Breast epithelium (tissue), 4 donors: Measurements from ENCODE around the gene GPR162. TPM values are rescaled to one million over a fixed set of nuclear protein-coding genes. Genes with fewer than 3 reads are reported as not detected.

ENCODE experiments used
- DNase-seq, 2 donors: peaks; one replicate each; pipeline ENCODE4 v3.0.0-alpha.2; 2019; ENCODE audit warnings: low spot score in 2 of 2
- H3K27ac ChIP-seq, 2 donors: fragments of 200-600 bp; sonication (generic) in 1 of 2; one replicate each; pipeline ENCODE4 v1.5.1; 2016 to 2019; ENCODE audit warnings: mild to moderate bottlenecking in 1 of 2
- H3K27me3 ChIP-seq, 2 donors: fragments of 200-600 bp; sonication (generic) in 1 of 2; one replicate each; pipeline versions ENCODE4 v1.5.1 to v1.6.0; 2017 to 2019; ENCODE audit warnings: control low read depth in 1 of 2, mild to moderate bottlenecking in 1 of 2
- H3K36me3 ChIP-seq: fragments of 200-600 bp; one replicate; pipeline ENCODE4 v1.5.1; 2019
- H3K4me1 ChIP-seq, 2 donors: fragments of 200-600 bp; sonication (generic); one replicate each; pipeline ENCODE4 v1.5.1; 2016 to 2019; ENCODE audit warnings: control low read depth in 1 of 2
- H3K4me3 ChIP-seq, 3 donors: fragments of 200-600 bp; sonication (generic); 1 replicate in 2 of 3; 2 replicates in 1 of 3; pipeline ENCODE4 v1.5.1; 2016 to 2019; ENCODE audit warnings: mild to moderate bottlenecking in 3 of 3, moderate library complexity in 2 of 3
- H3K9me3 ChIP-seq, 2 donors: fragments of 200-600 bp; sonication (generic) in 1 of 2; one replicate each; pipeline ENCODE4 v1.5.1; 2016 to 2019; ENCODE audit warnings: control low read depth in 1 of 2
- CTCF ChIP-seq, 3 donors: fragments of 450-650 bp; IDR thresholded peaks; one replicate each; pipeline ENCODE4 v1.5.1; 2016 to 2017; ENCODE audit warnings: antibody characterized with exemption in 3 of 3, mild to moderate bottlenecking in 3 of 3, moderate library complexity in 3 of 3
- POLR2A ChIP-seq: fragments of 450-650 bp; IDR thresholded peaks from one replicate; pipeline ENCODE4 v1.6.1; 2016; ENCODE audit warnings: antibody characterized with exemption, mild to moderate bottlenecking, moderate library complexity
- POLR2AphosphoS5 ChIP-seq, 3 donors: sonication (generic); formaldehyde crosslinking; IDR thresholded peaks; one replicate each; pipeline ENCODE4 v1.6.1; 2017; ENCODE audit warnings: antibody characterized with exemption in 3 of 3
- intact Hi-C: fragments of 100-400 bp; cut with DNase I; formaldehyde crosslinking; loops from one replicate; pipeline ENCODE4 v1.15.1; 2023; ENCODE audit warnings: low total_unique reads
- total RNA-seq, 3 donors: library from RNA; depleted of rRNA; stranded (reverse); fragments of >200 nt; gene quantifications; one replicate each; pipeline ENCODE4 v1.1.0, GENCODE V29; 2016

GPR162 gene
- total RNA-seq, 3 donors from 2014 or later: 2.6 to 4.2 (median 4.1) TPM

- Histone ChIP-seq H3K27me3 (no peaks in the 10 kb centered on the region), H3K36me3 (no peaks in the 10 kb centered on the region), H3K27ac (no peak overlapping the region), H3K4me1 (no peaks in the 10 kb centered on the region), H3K4me3 (no peak overlapping the region), H3K9me3 (no peaks in the 10 kb centered on the region)
- intact Hi-C loops: no loop called here
- no peak for TF ChIP-seq POLR2AphosphoS5 (IDR thresholded peaks at IDR 0.05)
- no peak for TF ChIP-seq POLR2A
- no peak for TF ChIP-seq CTCF (IDR thresholded peaks at IDR 0.05)
- DNase-seq: no peak
Measured at GRCh38 chr12:6834873-6835272, 13.3 kb downstream of the GPR162 start.

- no peak overlapping the region for H3K4me3 ChIP-seq
- no peak overlapping the region for H3K27ac ChIP-seq
- no peak for TF ChIP-seq POLR2AphosphoS5 (IDR thresholded peaks at IDR 0.05)
- no peak for TF ChIP-seq CTCF (IDR thresholded peaks at IDR 0.05)
- TF ChIP-seq POLR2A: no peak
- no peak for DNase-seq
- H3K27me3 ChIP-seq: no peaks in the 10 kb centered on the region
- H3K9me3 ChIP-seq: no peaks in the 10 kb centered on the region
- no peaks in the 10 kb centered on the region for H3K4me1 ChIP-seq
- no peaks in the 10 kb centered on the region for H3K36me3 ChIP-seq
- intact Hi-C loops: no loop called here
Measured at GRCh38 chr12:6836851-6837250, 15.2 kb downstream of the GPR162 start.

GRCh38 chr12:6837370-6838060, 15.9 kb downstream of the GPR162 start:
- no peaks in the 10 kb centered on the region for H3K9me3 ChIP-seq
- no peaks in the 10 kb centered on the region for H3K36me3 ChIP-seq
- intact Hi-C loops: no loop called here
- no peak overlapping the region for H3K27ac ChIP-seq
- no peaks in the 10 kb centered on the region for H3K4me1 ChIP-seq
- no peaks in the 10 kb centered on the region for H3K27me3 ChIP-seq
- TF ChIP-seq CTCF (IDR thresholded peaks at IDR 0.05) (no peak), POLR2AphosphoS5 (IDR thresholded peaks at IDR 0.05) (no peak), POLR2A (no peak)
- DNase-seq: no peak
- no peak overlapping the region for H3K4me3 ChIP-seq

GRCh38 chr12:6838854-6839253, 17.2 kb downstream of the GPR162 start:
- TF ChIP-seq CTCF (IDR thresholded peaks at IDR 0.05) (no peak), POLR2A (no peak), POLR2AphosphoS5 (IDR thresholded peaks at IDR 0.05) (no peak)
- intact Hi-C loops: no loop called here
- no peaks in the 10 kb centered on the region for H3K4me1 ChIP-seq
- H3K36me3 ChIP-seq: no peaks in the 10 kb centered on the region
- no peak for DNase-seq
- no peak overlapping the region for H3K4me3 ChIP-seq
- no peak overlapping the region for H3K27ac ChIP-seq
- H3K9me3 ChIP-seq: no peaks in the 10 kb centered on the region
- no peaks in the 10 kb centered on the region for H3K27me3 ChIP-seq

- H3K9me3 ChIP-seq: no peaks in the 10 kb centered on the region
- no peak overlapping the region for H3K27ac ChIP-seq
- DNase-seq: no peak
- no peak for TF ChIP-seq CTCF (IDR thresholded peaks at IDR 0.05)
- no peak for TF ChIP-seq POLR2A
- no peak for TF ChIP-seq POLR2AphosphoS5 (IDR thresholded peaks at IDR 0.05)
- no peaks in the 10 kb centered on the region for H3K27me3 ChIP-seq
- intact Hi-C loops: no loop called here
- H3K36me3 ChIP-seq: no peaks in the 10 kb centered on the region
- no peak overlapping the region for H3K4me3 ChIP-seq
- no peaks in the 10 kb centered on the region for H3K4me1 ChIP-seq
Measured at GRCh38 chr12:6839482-6840201, 18.0 kb downstream of the GPR162 start.
